GM21381 (cell line): ENCODE data around the gene RUNX1.

Experiments used
- ATAC-seq: cut with Tn5 transposase; IDR thresholded peaks from one replicate; pipeline ENCODE4 v1.9.1; 2021; ENCODE audit warnings: mild to moderate bottlenecking, moderate library complexity; ENCODE audit not compliant: unreplicated experiment

Gene RUNX1

DNA sequence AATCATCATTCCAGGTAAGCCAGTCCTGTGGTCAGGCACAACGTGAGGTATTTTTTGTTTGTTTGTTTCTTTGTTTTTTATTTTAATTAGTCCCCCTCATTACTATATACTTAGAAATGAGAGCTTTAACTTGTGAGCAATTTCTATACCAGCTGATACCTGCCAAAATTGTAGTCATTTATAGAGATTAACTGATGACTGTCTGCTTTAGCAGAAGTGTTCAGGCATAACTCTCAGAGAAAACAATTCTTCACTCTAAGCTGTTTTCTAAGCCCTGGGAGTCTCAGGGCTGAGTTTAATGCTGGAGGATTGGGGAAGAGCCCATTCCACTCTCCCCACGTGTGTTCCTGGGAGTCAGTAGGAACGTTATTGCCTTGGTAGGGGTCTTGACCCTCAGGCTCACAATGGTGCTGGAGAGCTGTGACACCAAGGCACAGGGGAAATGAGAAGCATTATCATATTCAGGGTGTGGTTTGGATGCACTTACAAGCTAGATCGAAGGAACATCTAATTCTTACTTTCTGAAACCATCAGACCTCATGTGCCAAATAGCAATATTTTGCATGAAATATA, 212.1 kb downstream of the RUNX1 start:
- no peak for ATAC-seq

DNA sequence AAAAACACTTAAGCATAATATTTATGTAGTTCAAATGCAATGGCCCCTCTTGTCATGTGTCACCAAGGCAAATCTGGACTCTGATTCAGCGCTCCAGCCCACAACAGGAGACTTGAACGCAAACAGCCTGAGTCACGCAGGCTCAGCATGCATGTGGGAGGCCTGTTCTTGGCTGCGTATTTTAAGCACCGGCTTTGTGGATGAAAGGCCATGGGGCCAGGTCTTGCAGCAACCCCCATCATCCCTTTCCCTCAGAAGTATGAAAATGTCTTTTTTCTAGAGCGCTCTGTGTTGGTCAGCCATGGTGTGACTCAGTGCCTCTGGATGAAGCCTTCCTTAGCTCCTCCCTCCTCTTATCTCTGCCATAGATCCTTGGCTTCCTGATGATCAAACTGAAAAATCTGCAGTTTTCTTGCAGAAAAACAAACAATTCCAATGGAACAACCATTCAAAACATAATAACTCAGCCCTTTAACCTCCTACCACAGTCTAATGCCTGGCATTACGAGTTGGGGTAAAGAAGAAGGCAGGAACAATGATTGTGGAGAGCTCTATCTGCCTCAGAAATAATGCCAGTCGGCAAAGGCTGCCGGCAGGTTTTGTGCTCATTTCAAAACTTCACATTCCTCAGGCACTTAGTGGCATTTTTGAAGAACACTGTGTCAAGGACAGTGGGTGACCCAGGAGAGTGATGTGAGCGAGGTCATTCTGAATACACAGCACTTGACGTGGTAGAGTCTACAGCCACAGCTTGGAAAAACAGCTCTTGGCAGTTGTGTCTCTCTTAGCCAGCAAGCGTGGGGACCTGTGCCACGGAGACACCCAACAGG, 212.8 kb downstream of the RUNX1 start:
- no peak for ATAC-seq

- no peak for ATAC-seq
Observed at GRCh38 chr21:34835526-34835925, 213.6 kb downstream of the RUNX1 start.

- ATAC-seq = no peak
Observed at GRCh38 chr21:34834852-34835501, 214.1 kb downstream of the RUNX1 start.

- ATAC-seq = no peak
Observed at GRCh38 chr21:34834290-34834689, 214.8 kb downstream of the RUNX1 start.

GRCh38 chr21:34833465-34833864, 215.6 kb downstream of the RUNX1 start:
- ATAC-seq = no peak

DNA sequence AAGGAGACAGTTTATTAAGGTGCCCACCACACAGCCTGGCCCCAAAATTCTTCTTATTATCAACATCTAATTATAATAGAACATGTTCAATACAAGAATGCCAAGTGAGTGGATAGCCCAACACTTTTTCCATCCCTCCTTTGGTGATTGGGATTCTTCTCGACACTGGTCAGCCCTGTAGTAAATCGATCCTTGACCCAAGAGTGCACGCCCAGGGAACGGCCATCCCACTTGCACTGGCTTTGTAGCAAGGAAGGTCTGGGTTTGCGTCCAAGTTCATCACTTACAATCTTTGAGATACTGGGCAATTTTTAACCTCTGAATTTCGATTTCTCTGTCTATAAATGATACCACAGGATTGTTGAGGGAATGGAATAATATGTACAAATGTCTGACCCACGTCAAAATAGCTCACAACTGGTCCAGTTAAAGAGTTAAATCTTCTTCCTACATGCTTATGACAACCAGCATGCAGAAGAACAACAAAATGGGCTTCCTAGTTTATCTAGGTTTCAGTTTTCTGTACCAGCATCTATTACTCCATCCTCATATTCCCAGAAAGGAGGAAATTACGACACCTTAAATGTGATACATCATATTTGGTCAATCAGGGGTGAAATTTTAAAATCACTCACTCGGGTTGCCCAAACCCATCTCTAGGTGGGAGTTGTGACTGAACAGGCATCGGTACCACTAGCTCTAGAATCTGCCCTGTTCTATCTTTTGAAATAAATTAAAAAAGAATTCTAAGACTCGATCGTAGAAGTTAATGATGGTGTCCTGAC, 218.5 kb downstream of the RUNX1 start:
- no peak for ATAC-seq

DNA sequence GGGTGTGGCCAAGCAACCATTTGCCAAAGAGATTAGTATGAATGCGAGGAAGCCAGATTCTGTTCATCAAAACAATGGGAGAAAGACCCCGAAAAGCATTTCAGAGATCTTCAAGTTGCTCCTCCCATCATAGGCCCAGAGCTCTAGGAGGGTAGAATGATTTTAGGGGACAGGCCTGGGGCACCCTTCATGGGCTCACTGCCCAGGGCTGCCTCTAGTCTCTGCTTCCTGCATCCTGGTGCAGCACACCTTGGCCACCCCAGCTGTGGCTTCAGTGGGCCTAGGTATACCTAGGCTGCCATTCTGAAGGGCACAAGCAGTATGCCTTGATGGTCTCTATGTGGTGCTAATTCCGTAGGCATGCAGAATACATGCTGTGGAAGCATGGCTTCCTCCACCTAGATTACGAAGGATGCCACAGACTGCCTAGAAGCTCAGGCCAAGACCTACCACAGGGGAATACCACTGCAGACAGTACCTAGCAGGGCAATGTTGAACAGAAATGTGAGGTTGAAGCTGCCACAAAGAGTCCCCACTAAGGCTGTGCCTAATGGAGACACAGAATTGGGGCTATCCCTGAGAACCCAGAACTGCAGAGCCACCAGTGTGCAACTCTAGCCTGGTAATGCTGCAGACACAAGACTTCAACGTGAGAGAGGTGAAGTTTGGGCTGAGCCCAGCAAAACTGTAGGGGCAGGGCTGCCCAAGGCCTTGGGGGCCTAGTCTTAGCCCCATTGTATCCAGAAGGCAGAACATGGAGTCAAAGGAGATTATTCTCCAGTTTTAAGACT, 221.5 kb downstream of the RUNX1 start:
- ATAC-seq = no peak

GRCh38 chr21:34826836-34827235, 222.3 kb downstream of the RUNX1 start:
- no peak for ATAC-seq

GRCh38 chr21:34825948-34826548, 223.1 kb downstream of the RUNX1 start:
- ATAC-seq = no peak

DNA sequence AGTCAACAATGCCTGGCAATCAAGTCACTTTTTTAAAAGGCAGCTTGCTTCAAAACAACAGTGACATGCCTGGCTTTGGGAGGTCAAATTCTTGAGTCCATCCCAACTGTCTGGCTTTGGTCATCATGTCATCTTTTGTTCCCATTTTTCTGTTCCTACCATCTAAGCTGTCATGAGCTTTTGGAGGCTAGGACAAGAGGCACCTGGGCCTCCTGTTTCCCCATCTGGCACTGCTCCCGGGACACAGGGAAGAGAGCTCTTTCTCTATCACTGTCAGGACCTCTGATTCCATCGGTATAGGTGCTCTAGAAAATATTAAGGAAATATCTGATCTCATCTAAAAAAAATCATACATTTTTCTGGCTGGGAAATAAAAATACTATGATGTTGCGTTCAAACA, 224.0 kb downstream of the RUNX1 start:
- no peak for ATAC-seq

DNA sequence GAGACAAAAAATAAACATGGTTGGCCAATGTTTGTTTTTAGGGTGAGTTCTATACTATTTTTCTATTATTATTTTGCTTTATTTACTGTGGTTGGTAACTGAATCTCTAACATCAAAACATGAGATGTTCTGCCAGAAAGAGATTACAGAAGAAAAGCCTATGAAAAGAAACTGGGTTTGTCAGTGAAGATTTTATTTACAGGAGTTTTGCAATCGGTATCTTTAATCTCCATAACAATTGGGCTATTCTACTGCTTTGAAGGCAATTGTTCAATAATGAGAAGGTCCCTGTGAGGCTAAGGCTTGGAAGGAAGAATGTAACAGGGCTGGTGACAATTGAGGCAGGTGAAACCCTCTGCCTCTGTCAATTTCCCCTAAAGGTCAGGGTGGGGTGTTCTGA, 224.8 kb downstream of the RUNX1 start:
- no peak for ATAC-seq

DNA sequence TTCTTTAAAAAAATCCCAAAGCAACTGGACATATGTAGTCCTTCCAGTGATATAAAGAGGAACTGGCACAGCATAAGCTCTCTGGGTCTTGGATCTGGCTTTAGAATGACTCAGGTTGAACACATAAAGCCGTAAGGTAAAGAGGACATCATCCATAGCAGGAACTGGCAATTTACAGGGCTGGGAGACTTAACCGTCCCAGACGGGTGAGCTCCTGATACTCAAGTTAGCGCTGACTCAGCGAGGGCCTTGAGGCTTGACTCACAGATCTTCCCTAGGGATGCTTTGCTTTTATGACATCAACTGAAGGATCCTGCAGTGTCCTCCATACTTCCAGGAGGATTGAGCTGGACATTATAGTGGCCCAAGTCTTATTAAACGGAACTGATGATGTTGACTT, 226.2 kb downstream of the RUNX1 start:
- ATAC-seq = no peak

- no peak for ATAC-seq
Observed at GRCh38 chr21:34822168-34822567, 226.9 kb downstream of the RUNX1 start.

DNA sequence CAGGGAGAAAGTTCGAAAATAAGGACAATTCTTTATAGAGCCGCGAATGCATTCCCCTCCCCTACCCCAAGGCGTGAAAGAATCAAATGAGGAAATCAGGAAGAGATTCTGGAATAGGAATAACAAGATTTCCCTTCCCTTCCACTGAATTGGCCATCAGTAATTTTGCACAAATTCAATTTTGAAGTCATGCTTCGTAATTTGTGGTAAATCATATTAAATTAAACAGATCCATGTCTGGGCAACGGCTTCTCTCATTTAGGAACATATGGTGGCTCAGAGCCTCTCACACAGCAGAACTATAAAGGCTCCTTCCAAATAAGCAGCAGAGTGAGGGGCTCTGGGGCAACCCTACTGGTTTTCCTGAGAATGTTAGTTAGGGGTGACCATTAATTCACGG, 227.4 kb downstream of the RUNX1 start:
- no peak for ATAC-seq

DNA sequence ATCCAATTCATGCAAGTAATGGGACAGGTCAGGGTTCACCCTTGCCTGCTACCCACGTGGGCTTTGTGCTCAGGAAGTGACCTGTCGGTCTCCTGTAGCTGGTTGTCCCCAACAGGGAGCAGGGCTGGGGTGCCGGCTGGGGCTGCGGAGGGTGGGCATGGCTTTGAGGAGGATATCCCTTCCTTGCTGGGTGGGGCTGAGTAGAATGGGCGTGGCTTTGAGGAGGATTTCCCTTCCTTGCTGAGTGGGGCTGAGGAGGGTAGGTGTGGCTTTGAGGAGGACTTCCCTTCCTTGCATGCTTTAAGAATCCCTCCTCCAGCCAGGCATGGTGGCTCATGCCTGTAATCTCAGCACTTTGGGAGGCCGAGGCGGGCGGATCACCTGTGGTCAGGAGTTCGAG, 229.1 kb downstream of the RUNX1 start:
- no peak for ATAC-seq

GRCh38 chr21:34819357-34819999, 229.6 kb downstream of the RUNX1 start:
- no peak for ATAC-seq

- no peak for ATAC-seq
Observed at GRCh38 chr21:34818662-34819158, 230.4 kb downstream of the RUNX1 start.

GRCh38 chr21:34817821-34818661, 231.1 kb downstream of the RUNX1 start:
- no peak for ATAC-seq
